Fibroblast of skin of left biceps (primary cell): Measurements from ENCODE around the gene CHL1.

Experiments used
- DNase-seq, 2 experiments: peaks; one replicate each; pipeline ENCODE4 v3.0.0-alpha.2; 2013; ENCODE audit warnings: low read depth in 2 of 2

The CHL1 gene

GRCh38 chr3:217099-217813, 20.7 kb downstream of the CHL1 start:
- DNase-seq: no peak

- no peak for DNase-seq
Observed at GRCh38 chr3:217948-218347, 21.4 kb downstream of the CHL1 start.

GRCh38 chr3:228442-229182, 32.0 kb downstream of the CHL1 start:
- DNase-seq: no peak

- DNase-seq: no peak
Observed at GRCh38 chr3:229183-229661, 32.7 kb downstream of the CHL1 start.

GRCh38 chr3:236881-237280, 40.3 kb downstream of the CHL1 start:
- no peak for DNase-seq

GRCh38 chr3:242602-243355, 46.2 kb downstream of the CHL1 start:
- no peak for DNase-seq

GRCh38 chr3:243356-243725, 46.8 kb downstream of the CHL1 start:
- DNase-seq: no peak

GRCh38 chr3:244041-244440, 47.5 kb downstream of the CHL1 start:
- DNase-seq: no peak

GRCh38 chr3:247916-248315, 51.4 kb downstream of the CHL1 start:
- DNase-seq: no peak

GRCh38 chr3:248864-249520, 52.4 kb downstream of the CHL1 start:
- no peak for DNase-seq

- no peak for DNase-seq
Observed at GRCh38 chr3:249587-250262, 53.2 kb downstream of the CHL1 start.

- DNase-seq: no peak
Observed at GRCh38 chr3:256501-256900, 59.9 kb downstream of the CHL1 start.

GRCh38 chr3:257826-258225, 61.3 kb downstream of the CHL1 start:
- DNase-seq: no peak

GRCh38 chr3:260898-261297, 64.3 kb downstream of the CHL1 start:
- no peak for DNase-seq

GRCh38 chr3:263393-263792, 66.8 kb downstream of the CHL1 start:
- no peak for DNase-seq

- DNase-seq: no peak
Observed at GRCh38 chr3:264394-265156, 68.0 kb downstream of the CHL1 start.

- no peak for DNase-seq
Observed at GRCh38 chr3:267101-267500, 70.5 kb downstream of the CHL1 start.

- DNase-seq: no peak
Observed at GRCh38 chr3:270688-271087, 74.1 kb downstream of the CHL1 start.

GRCh38 chr3:274927-275326, 78.4 kb downstream of the CHL1 start:
- DNase-seq: no peak

- DNase-seq: no peak
Observed at GRCh38 chr3:277873-278272, 81.3 kb downstream of the CHL1 start.
